Panc1 (cell line): ENCODE data around the gene MPPED2. TPM values are rescaled to one million over a fixed set of nuclear protein-coding genes. Genes with fewer than 3 reads are reported as not detected.

Experiments used
- ATAC-seq: fragments of 200-7000 bp; cut with Tn5 transposase; 2 replicates; pipeline ENCODE4 v1.9.1; 2020; ENCODE audit warnings: mild to moderate bottlenecking, moderate library complexity
- BruUV-seq: library from RNA; stranded (reverse); fragments of 400-500 nt; replicated peaks from 2 replicates; lab custom pipeline; 2021; lab: Mats Ljungman, UMichigan
- CTCF ChIA-PET: fragments of 300-600 bp; sonication (Branson Sonifier 250); formaldehyde crosslinking; loops from one replicate; lab custom pipeline; 2022; ENCODE audit warnings: antibody characterized with exemption; lab: Charles Lee
- POLR2A ChIA-PET: fragments of 300-600 bp; sonication (Branson Sonifier 250); formaldehyde crosslinking; loops from one replicate; lab custom pipeline; 2022; ENCODE audit warnings: antibody characterized with exemption; lab: Charles Lee
- DNase-seq: peaks from one replicate; pipeline ENCODE4 v3.0.0-alpha.2; 2010; ENCODE audit warnings: low read depth, low spot score
- H3K27ac ChIP-seq: 2 replicates; pipeline ENCODE4 v1.5.1; 2011; ENCODE audit warnings: mild to moderate bottlenecking, low read length, inconsistent platforms
- H3K27me3 ChIP-seq: fragments of 200-500 bp; sonication (Bioruptor generic); 2 replicates; pipeline ENCODE4 v1.6.0; 2014; ENCODE audit warnings: low read length, inconsistent platforms; ENCODE audit not compliant: control insufficient read depth, insufficient read depth
- H3K36me3 ChIP-seq: fragments of 200-500 bp; sonication (Bioruptor generic); 2 replicates; pipeline ENCODE4 v1.5.1; 2014; ENCODE audit warnings: inconsistent platforms, mild to moderate bottlenecking, low read length, moderate library complexity; ENCODE audit not compliant: control insufficient read depth, insufficient read depth
- H3K4me1 ChIP-seq: 2 replicates; pipeline ENCODE4 v1.5.1; 2011; ENCODE audit warnings: inconsistent platforms, mild to moderate bottlenecking, low read length, moderate library complexity; ENCODE audit not compliant: control insufficient read depth, insufficient read depth
- H3K4me3 ChIP-seq, 2 experiments: 2 replicates each; pipeline ENCODE4 v1.5.1; 2011 to 2012; ENCODE audit warnings: low read depth in 2 of 2, low read length in 2 of 2, mild to moderate bottlenecking in 2 of 2, inconsistent platforms in 1 of 2, moderate library complexity in 1 of 2
- H3K9me3 ChIP-seq: fragments of 200-500 bp; sonication (Bioruptor generic); 2 replicates; pipeline ENCODE4 v1.5.1; 2014; ENCODE audit warnings: low read depth, mild to moderate bottlenecking, inconsistent platforms, low read length, moderate library complexity; ENCODE audit not compliant: control insufficient read depth, insufficient read depth
- POLR2AphosphoS5 ChIP-seq: IDR thresholded peaks from 2 replicates; pipeline ENCODE4 v1.6.1; 2012; ENCODE audit warnings: mild to moderate bottlenecking, low read depth, low read length, moderate library complexity
- SIN3A ChIP-seq: IDR thresholded peaks from 2 replicates; pipeline ENCODE4 v1.6.1; 2012; ENCODE audit warnings: low read depth, mild to moderate bottlenecking, low read length, moderate library complexity, borderline replicate concordance; ENCODE audit not compliant: insufficient read depth
- TCF7L2 ChIP-seq: IDR thresholded peaks from 2 replicates; pipeline ENCODE4 v1.6.1; 2011; ENCODE audit warnings: mild to moderate bottlenecking, low read depth, low read length, inconsistent platforms
- in situ Hi-C: cut with HindIII; loops from 2 replicates; pipeline ENCODE4 v1.10.0; 2016; ENCODE audit warnings: low sequenced_read_pairs, low pct_unique_long_range_greater_than_20kb
- intact Hi-C: fragments of 100-400 bp; cut with micrococcal nuclease; formaldehyde crosslinking; loops from one replicate; pipeline ENCODE4 v1.10.0; 2022; ENCODE audit not compliant: unreplicated experiment
- total RNA-seq: library from RNA; stranded (reverse); gene quantifications from one replicate; pipeline ENCODE4 v1.2.1, GENCODE V29; 2021; ENCODE audit not compliant: unreplicated experiment
- TF ChIP-seq, protein P1 (sequence below), 2 experiments: IDR thresholded peaks; 2 replicates each; pipeline ENCODE4 v1.6.1; 2011 to 2012; ENCODE audit warnings: low read depth in 2 of 2, control low read depth in 1 of 2, low read length in 1 of 2, mild to moderate bottlenecking in 1 of 2, moderate library complexity in 1 of 2; ENCODE audit not compliant: insufficient read depth in 1 of 2
- TF ChIP-seq, protein P2 (sequence below): fragments of 450-650 bp; IDR thresholded peaks from 2 replicates; pipeline ENCODE4 v1.5.1; 2017; ENCODE audit warnings: mild to moderate bottlenecking

Gene MPPED2
- total RNA-seq, 1 experiment from 2014 or later = not detected

DNA sequence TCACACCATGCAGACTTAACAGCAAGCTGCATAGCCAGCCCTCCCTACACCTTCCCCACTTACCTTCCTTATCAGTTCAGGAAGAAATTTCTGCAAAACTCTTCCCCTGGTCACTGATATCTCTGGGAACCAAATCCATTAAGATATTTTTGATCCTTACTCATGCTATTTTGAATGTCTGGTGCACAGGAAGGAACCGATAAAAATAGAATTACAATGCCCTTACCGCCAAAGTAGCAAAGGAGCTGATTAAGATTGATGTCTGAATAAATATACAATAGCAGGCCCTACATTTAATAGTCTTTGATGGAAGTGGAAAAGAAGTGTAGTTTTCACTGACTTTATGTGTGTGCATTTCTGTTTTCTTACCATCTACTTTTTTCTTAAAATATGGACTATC, 117.3 kb downstream of the MPPED2 start:
- no TSS peak for BruUV-seq
- H3K27me3 ChIP-seq = no peaks in the 10 kb centered on the region
- H3K4me3 ChIP-seq = no peak overlapping the region
- H3K27ac ChIP-seq = no peak overlapping the region
- DNase-seq (no peak), ATAC-seq (no peak)
- intact Hi-C loops = no loop called here
- CTCF ChIA-PET = no interaction called here
- no peak for TF ChIP-seq SIN3A
- TF ChIP-seq, protein P1, sequence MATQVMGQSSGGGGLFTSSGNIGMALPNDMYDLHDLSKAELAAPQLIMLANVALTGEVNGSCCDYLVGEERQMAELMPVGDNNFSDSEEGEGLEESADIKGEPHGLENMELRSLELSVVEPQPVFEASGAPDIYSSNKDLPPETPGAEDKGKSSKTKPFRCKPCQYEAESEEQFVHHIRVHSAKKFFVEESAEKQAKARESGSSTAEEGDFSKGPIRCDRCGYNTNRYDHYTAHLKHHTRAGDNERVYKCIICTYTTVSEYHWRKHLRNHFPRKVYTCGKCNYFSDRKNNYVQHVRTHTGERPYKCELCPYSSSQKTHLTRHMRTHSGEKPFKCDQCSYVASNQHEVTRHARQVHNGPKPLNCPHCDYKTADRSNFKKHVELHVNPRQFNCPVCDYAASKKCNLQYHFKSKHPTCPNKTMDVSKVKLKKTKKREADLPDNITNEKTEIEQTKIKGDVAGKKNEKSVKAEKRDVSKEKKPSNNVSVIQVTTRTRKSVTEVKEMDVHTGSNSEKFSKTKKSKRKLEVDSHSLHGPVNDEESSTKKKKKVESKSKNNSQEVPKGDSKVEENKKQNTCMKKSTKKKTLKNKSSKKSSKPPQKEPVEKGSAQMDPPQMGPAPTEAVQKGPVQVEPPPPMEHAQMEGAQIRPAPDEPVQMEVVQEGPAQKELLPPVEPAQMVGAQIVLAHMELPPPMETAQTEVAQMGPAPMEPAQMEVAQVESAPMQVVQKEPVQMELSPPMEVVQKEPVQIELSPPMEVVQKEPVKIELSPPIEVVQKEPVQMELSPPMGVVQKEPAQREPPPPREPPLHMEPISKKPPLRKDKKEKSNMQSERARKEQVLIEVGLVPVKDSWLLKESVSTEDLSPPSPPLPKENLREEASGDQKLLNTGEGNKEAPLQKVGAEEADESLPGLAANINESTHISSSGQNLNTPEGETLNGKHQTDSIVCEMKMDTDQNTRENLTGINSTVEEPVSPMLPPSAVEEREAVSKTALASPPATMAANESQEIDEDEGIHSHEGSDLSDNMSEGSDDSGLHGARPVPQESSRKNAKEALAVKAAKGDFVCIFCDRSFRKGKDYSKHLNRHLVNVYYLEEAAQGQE (IDR thresholded peaks at IDR 0.05; ENCODE audit: insufficient read depth in 1 of 2, low read depth in 2 of 2, low read length in 1 of 2) = no peak
- TF ChIP-seq, protein P2, sequence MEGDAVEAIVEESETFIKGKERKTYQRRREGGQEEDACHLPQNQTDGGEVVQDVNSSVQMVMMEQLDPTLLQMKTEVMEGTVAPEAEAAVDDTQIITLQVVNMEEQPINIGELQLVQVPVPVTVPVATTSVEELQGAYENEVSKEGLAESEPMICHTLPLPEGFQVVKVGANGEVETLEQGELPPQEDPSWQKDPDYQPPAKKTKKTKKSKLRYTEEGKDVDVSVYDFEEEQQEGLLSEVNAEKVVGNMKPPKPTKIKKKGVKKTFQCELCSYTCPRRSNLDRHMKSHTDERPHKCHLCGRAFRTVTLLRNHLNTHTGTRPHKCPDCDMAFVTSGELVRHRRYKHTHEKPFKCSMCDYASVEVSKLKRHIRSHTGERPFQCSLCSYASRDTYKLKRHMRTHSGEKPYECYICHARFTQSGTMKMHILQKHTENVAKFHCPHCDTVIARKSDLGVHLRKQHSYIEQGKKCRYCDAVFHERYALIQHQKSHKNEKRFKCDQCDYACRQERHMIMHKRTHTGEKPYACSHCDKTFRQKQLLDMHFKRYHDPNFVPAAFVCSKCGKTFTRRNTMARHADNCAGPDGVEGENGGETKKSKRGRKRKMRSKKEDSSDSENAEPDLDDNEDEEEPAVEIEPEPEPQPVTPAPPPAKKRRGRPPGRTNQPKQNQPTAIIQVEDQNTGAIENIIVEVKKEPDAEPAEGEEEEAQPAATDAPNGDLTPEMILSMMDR = no peak
- TF ChIP-seq POLR2AphosphoS5 = no peak
- TF ChIP-seq TCF7L2 = no peak
- no peaks in the 10 kb centered on the region for H3K9me3 ChIP-seq
- POLR2A ChIA-PET = no interaction called here
- no peaks in the 10 kb centered on the region for H3K4me1 ChIP-seq
- no peaks in the 10 kb centered on the region for H3K36me3 ChIP-seq
- in situ Hi-C loops = no loop called here

DNA sequence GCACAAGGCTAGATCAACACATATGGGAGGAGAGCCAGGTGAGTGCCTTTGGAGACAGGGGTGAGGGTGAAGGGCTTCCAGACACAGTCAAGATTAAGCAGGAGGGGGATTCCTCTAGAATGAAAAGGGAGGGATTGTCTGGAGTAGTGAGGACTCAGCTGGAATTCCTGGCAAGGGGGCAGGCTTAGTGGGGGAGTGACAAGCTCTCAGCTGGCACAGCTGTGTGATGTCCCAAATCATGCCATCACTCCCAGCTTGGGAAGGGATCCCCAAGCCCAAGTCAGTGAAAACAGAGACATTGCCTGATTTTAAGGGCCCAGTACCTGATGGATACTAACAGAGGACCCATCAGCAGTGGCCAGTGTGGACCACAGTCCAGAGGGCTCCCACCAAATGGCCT, 119.0 kb downstream of the MPPED2 start:
- no peak for ATAC-seq
- BruUV-seq = no TSS peak
- no peak for DNase-seq
- H3K27ac ChIP-seq = no peak overlapping the region
- ChIA-PET CTCF (no interaction called here), POLR2A (no interaction called here)
- no peak overlapping the region for H3K4me3 ChIP-seq
- intact Hi-C loops (no loop called here), in situ Hi-C loops (no loop called here)
- H3K9me3 ChIP-seq = no peaks in the 10 kb centered on the region
- no peaks in the 10 kb centered on the region for H3K27me3 ChIP-seq
- TF ChIP-seq POLR2AphosphoS5 = no peak
- TF ChIP-seq, protein P2 = no peak
- TF ChIP-seq TCF7L2 = no peak
- TF ChIP-seq SIN3A = no peak
- TF ChIP-seq, protein P1 (IDR thresholded peaks at IDR 0.05; ENCODE audit: insufficient read depth in 1 of 2, low read depth in 2 of 2, low read length in 1 of 2) = no peak
- H3K4me1 ChIP-seq = no peaks in the 10 kb centered on the region
- H3K36me3 ChIP-seq = no peaks in the 10 kb centered on the region
